ENCODE results near the gene OR9Q1.

OR9Q1 gene

DNA sequence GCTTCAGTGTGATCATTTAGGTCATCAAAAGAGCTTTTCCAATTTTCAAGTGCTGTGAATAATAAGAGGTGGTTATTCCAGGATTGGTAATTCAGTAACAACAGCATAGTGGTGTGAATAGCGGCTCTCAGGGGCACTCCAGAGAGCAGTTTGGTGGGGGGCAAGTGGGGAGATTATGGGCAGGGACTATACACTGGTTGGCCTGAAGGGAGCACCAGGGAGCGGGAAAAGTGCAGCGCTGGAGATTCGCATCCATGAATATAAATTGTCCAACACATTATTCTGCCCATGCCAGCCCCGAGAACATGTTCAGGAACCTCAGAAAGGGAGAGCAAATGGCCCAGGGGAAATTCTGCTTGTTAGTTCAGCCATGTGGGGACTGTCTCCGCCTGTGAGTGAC, 45.0 kb downstream of the OR9Q1 start (continued):
- TF ChIP-seq ZNF837 (tag by site-specific recombination; IDR thresholded peaks at IDR 0.05) (no peak), ZNF510 (tag by site-specific recombination; IDR thresholded peaks at IDR 0.05; ENCODE audit: insufficient replicate concordance) (no peak)
- TF ChIP-seq, protein P1, sequence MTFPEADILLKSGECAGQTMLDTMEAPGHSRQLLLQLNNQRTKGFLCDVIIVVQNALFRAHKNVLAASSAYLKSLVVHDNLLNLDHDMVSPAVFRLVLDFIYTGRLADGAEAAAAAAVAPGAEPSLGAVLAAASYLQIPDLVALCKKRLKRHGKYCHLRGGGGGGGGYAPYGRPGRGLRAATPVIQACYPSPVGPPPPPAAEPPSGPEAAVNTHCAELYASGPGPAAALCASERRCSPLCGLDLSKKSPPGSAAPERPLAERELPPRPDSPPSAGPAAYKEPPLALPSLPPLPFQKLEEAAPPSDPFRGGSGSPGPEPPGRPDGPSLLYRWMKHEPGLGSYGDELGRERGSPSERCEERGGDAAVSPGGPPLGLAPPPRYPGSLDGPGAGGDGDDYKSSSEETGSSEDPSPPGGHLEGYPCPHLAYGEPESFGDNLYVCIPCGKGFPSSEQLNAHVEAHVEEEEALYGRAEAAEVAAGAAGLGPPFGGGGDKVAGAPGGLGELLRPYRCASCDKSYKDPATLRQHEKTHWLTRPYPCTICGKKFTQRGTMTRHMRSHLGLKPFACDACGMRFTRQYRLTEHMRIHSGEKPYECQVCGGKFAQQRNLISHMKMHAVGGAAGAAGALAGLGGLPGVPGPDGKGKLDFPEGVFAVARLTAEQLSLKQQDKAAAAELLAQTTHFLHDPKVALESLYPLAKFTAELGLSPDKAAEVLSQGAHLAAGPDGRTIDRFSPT (tag by site-specific recombination; IDR thresholded peaks at IDR 0.05) = no peak

DNA sequence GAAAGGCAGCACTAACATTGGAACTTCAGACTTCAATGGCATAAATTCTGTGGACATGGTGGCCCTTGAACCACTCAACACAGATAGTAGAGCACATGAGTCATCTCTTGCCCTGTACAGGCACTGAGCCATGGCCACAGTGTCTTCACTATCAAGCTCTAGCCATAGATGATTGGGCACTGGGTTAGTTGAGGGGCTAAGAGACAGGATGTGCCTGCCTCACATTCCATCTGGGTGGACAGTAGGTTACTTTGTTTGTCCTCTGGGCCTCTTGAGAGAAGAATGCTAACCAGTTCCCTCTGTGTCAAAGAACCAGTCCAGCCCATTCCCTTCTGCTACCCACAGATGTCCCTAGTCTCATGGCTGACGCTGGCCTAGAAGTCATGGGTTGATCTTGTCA, 46.9 kb downstream of the OR9Q1 start:
- H3K4me3 ChIP-seq (ENCODE audit: low read depth, low read length) = no peak overlapping the region
- no peak overlapping the region for H3K27ac ChIP-seq (ENCODE audit: extremely low read depth, low read depth, low read length)
- no peaks in the 10 kb centered on the region for H3K36me3 ChIP-seq (ENCODE audit: control insufficient read depth in 2 of 2, insufficient read depth in 1 of 2, low read length in 2 of 2)
- no peaks in the 10 kb centered on the region for H3K9me3 ChIP-seq (ENCODE audit: control insufficient read depth, insufficient read depth, low read depth, low read length)
- H3K4me1 ChIP-seq (ENCODE audit: control insufficient read depth, insufficient read depth, low read length) = no peaks in the 10 kb centered on the region
- POLR2A ChIA-PET = no interaction called here
- CTCF ChIA-PET = no interaction called here
- TF ChIP-seq, protein P2, sequence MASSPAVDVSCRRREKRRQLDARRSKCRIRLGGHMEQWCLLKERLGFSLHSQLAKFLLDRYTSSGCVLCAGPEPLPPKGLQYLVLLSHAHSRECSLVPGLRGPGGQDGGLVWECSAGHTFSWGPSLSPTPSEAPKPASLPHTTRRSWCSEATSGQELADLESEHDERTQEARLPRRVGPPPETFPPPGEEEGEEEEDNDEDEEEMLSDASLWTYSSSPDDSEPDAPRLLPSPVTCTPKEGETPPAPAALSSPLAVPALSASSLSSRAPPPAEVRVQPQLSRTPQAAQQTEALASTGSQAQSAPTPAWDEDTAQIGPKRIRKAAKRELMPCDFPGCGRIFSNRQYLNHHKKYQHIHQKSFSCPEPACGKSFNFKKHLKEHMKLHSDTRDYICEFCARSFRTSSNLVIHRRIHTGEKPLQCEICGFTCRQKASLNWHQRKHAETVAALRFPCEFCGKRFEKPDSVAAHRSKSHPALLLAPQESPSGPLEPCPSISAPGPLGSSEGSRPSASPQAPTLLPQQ (tag by site-specific recombination; IDR thresholded peaks at IDR 0.05) = no peak
- TF ChIP-seq, protein P3, sequence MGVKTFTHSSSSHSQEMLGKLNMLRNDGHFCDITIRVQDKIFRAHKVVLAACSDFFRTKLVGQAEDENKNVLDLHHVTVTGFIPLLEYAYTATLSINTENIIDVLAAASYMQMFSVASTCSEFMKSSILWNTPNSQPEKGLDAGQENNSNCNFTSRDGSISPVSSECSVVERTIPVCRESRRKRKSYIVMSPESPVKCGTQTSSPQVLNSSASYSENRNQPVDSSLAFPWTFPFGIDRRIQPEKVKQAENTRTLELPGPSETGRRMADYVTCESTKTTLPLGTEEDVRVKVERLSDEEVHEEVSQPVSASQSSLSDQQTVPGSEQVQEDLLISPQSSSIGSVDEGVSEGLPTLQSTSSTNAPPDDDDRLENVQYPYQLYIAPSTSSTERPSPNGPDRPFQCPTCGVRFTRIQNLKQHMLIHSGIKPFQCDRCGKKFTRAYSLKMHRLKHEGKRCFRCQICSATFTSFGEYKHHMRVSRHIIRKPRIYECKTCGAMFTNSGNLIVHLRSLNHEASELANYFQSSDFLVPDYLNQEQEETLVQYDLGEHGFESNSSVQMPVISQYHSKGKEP (tag by site-specific recombination; IDR thresholded peaks at IDR 0.05) = no peak
- TF ChIP-seq, protein P4, sequence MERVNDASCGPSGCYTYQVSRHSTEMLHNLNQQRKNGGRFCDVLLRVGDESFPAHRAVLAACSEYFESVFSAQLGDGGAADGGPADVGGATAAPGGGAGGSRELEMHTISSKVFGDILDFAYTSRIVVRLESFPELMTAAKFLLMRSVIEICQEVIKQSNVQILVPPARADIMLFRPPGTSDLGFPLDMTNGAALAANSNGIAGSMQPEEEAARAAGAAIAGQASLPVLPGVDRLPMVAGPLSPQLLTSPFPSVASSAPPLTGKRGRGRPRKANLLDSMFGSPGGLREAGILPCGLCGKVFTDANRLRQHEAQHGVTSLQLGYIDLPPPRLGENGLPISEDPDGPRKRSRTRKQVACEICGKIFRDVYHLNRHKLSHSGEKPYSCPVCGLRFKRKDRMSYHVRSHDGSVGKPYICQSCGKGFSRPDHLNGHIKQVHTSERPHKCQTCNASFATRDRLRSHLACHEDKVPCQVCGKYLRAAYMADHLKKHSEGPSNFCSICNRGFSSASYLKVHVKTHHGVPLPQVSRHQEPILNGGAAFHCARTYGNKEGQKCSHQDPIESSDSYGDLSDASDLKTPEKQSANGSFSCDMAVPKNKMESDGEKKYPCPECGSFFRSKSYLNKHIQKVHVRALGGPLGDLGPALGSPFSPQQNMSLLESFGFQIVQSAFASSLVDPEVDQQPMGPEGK (tag by site-specific recombination; IDR thresholded peaks at IDR 0.05) = no peak
- no peak for TF ChIP-seq ZNF266 (tag by site-specific recombination; IDR thresholded peaks at IDR 0.05; ENCODE audit: low read depth)
- TF ChIP-seq ZEB2 (tag by site-specific recombination; IDR thresholded peaks at IDR 0.05) = no peak
- no peak for TF ChIP-seq HOXD13 (CRISPR knock-in tag; IDR thresholded peaks at IDR 0.05; ENCODE audit: borderline replicate concordance)
- no peak for TF ChIP-seq ZNF211 (tag by site-specific recombination; IDR thresholded peaks at IDR 0.05; ENCODE audit: low read depth)
- TF ChIP-seq, protein P5, sequence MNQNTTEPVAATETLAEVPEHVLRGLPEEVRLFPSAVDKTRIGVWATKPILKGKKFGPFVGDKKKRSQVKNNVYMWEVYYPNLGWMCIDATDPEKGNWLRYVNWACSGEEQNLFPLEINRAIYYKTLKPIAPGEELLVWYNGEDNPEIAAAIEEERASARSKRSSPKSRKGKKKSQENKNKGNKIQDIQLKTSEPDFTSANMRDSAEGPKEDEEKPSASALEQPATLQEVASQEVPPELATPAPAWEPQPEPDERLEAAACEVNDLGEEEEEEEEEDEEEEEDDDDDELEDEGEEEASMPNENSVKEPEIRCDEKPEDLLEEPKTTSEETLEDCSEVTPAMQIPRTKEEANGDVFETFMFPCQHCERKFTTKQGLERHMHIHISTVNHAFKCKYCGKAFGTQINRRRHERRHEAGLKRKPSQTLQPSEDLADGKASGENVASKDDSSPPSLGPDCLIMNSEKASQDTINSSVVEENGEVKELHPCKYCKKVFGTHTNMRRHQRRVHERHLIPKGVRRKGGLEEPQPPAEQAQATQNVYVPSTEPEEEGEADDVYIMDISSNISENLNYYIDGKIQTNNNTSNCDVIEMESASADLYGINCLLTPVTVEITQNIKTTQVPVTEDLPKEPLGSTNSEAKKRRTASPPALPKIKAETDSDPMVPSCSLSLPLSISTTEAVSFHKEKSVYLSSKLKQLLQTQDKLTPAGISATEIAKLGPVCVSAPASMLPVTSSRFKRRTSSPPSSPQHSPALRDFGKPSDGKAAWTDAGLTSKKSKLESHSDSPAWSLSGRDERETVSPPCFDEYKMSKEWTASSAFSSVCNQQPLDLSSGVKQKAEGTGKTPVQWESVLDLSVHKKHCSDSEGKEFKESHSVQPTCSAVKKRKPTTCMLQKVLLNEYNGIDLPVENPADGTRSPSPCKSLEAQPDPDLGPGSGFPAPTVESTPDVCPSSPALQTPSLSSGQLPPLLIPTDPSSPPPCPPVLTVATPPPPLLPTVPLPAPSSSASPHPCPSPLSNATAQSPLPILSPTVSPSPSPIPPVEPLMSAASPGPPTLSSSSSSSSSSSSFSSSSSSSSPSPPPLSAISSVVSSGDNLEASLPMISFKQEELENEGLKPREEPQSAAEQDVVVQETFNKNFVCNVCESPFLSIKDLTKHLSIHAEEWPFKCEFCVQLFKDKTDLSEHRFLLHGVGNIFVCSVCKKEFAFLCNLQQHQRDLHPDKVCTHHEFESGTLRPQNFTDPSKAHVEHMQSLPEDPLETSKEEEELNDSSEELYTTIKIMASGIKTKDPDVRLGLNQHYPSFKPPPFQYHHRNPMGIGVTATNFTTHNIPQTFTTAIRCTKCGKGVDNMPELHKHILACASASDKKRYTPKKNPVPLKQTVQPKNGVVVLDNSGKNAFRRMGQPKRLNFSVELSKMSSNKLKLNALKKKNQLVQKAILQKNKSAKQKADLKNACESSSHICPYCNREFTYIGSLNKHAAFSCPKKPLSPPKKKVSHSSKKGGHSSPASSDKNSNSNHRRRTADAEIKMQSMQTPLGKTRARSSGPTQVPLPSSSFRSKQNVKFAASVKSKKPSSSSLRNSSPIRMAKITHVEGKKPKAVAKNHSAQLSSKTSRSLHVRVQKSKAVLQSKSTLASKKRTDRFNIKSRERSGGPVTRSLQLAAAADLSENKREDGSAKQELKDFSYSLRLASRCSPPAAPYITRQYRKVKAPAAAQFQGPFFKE (tag by site-specific recombination; IDR thresholded peaks at IDR 0.05; ENCODE audit: borderline replicate concordance) = no peak
- TF ChIP-seq ZNF24 (tag by site-specific recombination; IDR thresholded peaks at IDR 0.05) = no peak
- no peak for TF ChIP-seq ZSCAN30 (tag by site-specific recombination; IDR thresholded peaks at IDR 0.05)
- TF ChIP-seq, protein P6, sequence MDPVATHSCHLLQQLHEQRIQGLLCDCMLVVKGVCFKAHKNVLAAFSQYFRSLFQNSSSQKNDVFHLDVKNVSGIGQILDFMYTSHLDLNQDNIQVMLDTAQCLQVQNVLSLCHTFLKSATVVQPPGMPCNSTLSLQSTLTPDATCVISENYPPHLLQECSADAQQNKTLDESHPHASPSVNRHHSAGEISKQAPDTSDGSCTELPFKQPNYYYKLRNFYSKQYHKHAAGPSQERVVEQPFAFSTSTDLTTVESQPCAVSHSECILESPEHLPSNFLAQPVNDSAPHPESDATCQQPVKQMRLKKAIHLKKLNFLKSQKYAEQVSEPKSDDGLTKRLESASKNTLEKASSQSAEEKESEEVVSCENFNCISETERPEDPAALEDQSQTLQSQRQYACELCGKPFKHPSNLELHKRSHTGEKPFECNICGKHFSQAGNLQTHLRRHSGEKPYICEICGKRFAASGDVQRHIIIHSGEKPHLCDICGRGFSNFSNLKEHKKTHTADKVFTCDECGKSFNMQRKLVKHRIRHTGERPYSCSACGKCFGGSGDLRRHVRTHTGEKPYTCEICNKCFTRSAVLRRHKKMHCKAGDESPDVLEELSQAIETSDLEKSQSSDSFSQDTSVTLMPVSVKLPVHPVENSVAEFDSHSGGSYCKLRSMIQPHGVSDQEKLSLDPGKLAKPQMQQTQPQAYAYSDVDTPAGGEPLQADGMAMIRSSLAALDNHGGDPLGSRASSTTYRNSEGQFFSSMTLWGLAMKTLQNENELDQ (tag by site-specific recombination; IDR thresholded peaks at IDR 0.05; ENCODE audit: low read depth) = no peak
- no peak for TF ChIP-seq ZNF19 (tag by site-specific recombination; IDR thresholded peaks at IDR 0.05; ENCODE audit: low read depth)
- no peak for TF ChIP-seq MEIS1 (CRISPR knock-in tag; IDR thresholded peaks at IDR 0.05; ENCODE audit: borderline replicate concordance)
- TF ChIP-seq ZNF292 (tag by site-specific recombination; IDR thresholded peaks at IDR 0.05; ENCODE audit: borderline replicate concordance, low read depth) = no peak
- TF ChIP-seq ZNF785 (tag by site-specific recombination; IDR thresholded peaks at IDR 0.05) = no peak
- TF ChIP-seq, protein P7, sequence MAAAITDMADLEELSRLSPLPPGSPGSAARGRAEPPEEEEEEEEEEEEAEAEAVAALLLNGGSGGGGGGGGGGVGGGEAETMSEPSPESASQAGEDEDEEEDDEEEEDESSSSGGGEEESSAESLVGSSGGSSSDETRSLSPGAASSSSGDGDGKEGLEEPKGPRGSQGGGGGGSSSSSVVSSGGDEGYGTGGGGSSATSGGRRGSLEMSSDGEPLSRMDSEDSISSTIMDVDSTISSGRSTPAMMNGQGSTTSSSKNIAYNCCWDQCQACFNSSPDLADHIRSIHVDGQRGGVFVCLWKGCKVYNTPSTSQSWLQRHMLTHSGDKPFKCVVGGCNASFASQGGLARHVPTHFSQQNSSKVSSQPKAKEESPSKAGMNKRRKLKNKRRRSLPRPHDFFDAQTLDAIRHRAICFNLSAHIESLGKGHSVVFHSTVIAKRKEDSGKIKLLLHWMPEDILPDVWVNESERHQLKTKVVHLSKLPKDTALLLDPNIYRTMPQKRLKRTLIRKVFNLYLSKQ (tag by site-specific recombination; IDR thresholded peaks at IDR 0.05; ENCODE audit: borderline replicate concordance) = no peak
